Measurements from ENCODE around the gene WIPF1. TPM values are rescaled to one million over a fixed set of nuclear protein-coding genes. Genes with fewer than 3 reads are reported as not detected.

WIPF1 gene
- total and polyA plus RNA-seq, 2 experiments from 2014 or later: 20.1 to 32.7 TPM

DNA sequence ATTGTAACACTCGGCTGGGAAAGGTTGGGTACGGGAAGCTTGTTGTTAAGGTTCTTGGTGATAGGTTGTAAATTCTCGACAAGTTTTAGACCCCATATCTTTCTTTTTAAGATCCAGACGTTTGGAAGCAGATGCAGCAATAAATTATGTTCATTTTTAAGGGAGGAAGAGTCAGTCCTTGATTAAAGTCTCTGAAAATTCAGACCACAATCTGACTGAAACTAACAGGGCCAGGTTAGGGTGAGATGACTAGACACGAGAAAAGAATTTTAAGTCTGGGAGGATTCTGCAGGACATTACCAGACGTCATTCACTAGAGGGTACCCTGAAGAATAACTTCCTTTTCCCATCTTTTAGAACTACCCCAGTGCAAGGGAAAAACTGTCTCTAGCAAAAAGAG lies 16.1 kb downstream of the WIPF1 start:
- 69% methylated on average over 6 of the region's 6 CpGs for WGBS (ENCODE audit: low lambda C conversion rate, missing lambda C conversion rate)
- Histone ChIP-seq H3K4me1 (ENCODE audit: insufficient read depth) (peaks cover 10% of the 10 kb centered on the region), H3K4me3 (no peak overlapping the region), H2AFZ (no peak overlapping the region), H3K36me3 (replicated peaks; ENCODE audit: insufficient read depth, low read depth) (no peaks in the 10 kb centered on the region), H3K79me2 (no peaks in the 10 kb centered on the region), H3K4me2 (no peak overlapping the region), H3K27ac (no peak overlapping the region), H3K9me3 (ENCODE audit: low read depth) (no peaks in the 10 kb centered on the region), H3K9me2 (replicated peaks; ENCODE audit: insufficient read depth) (no peaks in the 10 kb centered on the region), H4K20me1 (ENCODE audit: insufficient read depth, poor library complexity, severe bottlenecking) (no peaks in the 10 kb centered on the region), H3K27me3 (no peaks in the 10 kb centered on the region)
- no peak for DNase-seq (ENCODE audit: low spot score)
- TF ChIP-seq, protein P1, sequence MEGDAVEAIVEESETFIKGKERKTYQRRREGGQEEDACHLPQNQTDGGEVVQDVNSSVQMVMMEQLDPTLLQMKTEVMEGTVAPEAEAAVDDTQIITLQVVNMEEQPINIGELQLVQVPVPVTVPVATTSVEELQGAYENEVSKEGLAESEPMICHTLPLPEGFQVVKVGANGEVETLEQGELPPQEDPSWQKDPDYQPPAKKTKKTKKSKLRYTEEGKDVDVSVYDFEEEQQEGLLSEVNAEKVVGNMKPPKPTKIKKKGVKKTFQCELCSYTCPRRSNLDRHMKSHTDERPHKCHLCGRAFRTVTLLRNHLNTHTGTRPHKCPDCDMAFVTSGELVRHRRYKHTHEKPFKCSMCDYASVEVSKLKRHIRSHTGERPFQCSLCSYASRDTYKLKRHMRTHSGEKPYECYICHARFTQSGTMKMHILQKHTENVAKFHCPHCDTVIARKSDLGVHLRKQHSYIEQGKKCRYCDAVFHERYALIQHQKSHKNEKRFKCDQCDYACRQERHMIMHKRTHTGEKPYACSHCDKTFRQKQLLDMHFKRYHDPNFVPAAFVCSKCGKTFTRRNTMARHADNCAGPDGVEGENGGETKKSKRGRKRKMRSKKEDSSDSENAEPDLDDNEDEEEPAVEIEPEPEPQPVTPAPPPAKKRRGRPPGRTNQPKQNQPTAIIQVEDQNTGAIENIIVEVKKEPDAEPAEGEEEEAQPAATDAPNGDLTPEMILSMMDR (IDR thresholded peaks at IDR 0.05; ENCODE audit: poor library complexity): no peak
- TF ChIP-seq EZH2 (IDR thresholded peaks at IDR 0.05; ENCODE audit: borderline replicate concordance) (no peak), EZH2phosphoT487 (IDR thresholded peaks at IDR 0.05; ENCODE audit: low read depth, severe bottlenecking, unreplicated experiment) (no peak)

- no peaks in the 10 kb centered on the region for H4K20me1 ChIP-seq (ENCODE audit: insufficient read depth, poor library complexity, severe bottlenecking)
- peaks cover 10% of the 10 kb centered on the region for H3K4me1 ChIP-seq (ENCODE audit: insufficient read depth)
- H3K9me2 ChIP-seq (replicated peaks; ENCODE audit: insufficient read depth): no peaks in the 10 kb centered on the region
- no peak for DNase-seq (ENCODE audit: low spot score)
- H3K4me2 ChIP-seq: no peak overlapping the region
- no peaks in the 10 kb centered on the region for H3K79me2 ChIP-seq
- TF ChIP-seq EZH2 (IDR thresholded peaks at IDR 0.05; ENCODE audit: borderline replicate concordance): no peak
- no peak for TF ChIP-seq EZH2phosphoT487 (IDR thresholded peaks at IDR 0.05; ENCODE audit: low read depth, severe bottlenecking, unreplicated experiment)
- TF ChIP-seq, protein P1 (IDR thresholded peaks at IDR 0.05; ENCODE audit: poor library complexity): no peak
- H3K4me3 ChIP-seq: no peak overlapping the region
- no peaks in the 10 kb centered on the region for H3K36me3 ChIP-seq (replicated peaks; ENCODE audit: insufficient read depth, low read depth)
- H2AFZ ChIP-seq: no peak overlapping the region
- H3K27me3 ChIP-seq: no peaks in the 10 kb centered on the region
- no peak overlapping the region for H3K27ac ChIP-seq
- H3K9me3 ChIP-seq (ENCODE audit: low read depth): no peaks in the 10 kb centered on the region
- 89% methylated on average over 2 of the region's 2 CpGs for WGBS (ENCODE audit: low lambda C conversion rate, missing lambda C conversion rate)
Observed at GRCh38 chr2:174580951-174581350, 16.7 kb downstream of the WIPF1 start.

- TF ChIP-seq EZH2 (IDR thresholded peaks at IDR 0.05; ENCODE audit: borderline replicate concordance): no peak
- TF ChIP-seq EZH2phosphoT487 (IDR thresholded peaks at IDR 0.05; ENCODE audit: low read depth, severe bottlenecking, unreplicated experiment): no peak
- TF ChIP-seq, protein P1 (IDR thresholded peaks at IDR 0.05; ENCODE audit: poor library complexity): peak; percentile 48
- no peaks in the 10 kb centered on the region for H3K36me3 ChIP-seq (replicated peaks; ENCODE audit: insufficient read depth, low read depth)
- no peak overlapping the region for H3K4me3 ChIP-seq
- no peak overlapping the region for H2AFZ ChIP-seq
- H3K27me3 ChIP-seq: no peaks in the 10 kb centered on the region
- H3K9me2 ChIP-seq (replicated peaks; ENCODE audit: insufficient read depth): no peaks in the 10 kb centered on the region
- H3K4me2 ChIP-seq: no peak overlapping the region
- DNase-seq (ENCODE audit: low spot score): peak; percentile 47
- no peaks in the 10 kb centered on the region for H4K20me1 ChIP-seq (ENCODE audit: insufficient read depth, poor library complexity, severe bottlenecking)
- no peaks in the 10 kb centered on the region for H3K9me3 ChIP-seq (ENCODE audit: low read depth)
- H3K4me1 ChIP-seq (ENCODE audit: insufficient read depth): no peaks in the 10 kb centered on the region
- H3K79me2 ChIP-seq: no peaks in the 10 kb centered on the region
- H3K27ac ChIP-seq: no peak overlapping the region
Observed at GRCh38 chr2:174577967-174578589, 19.5 kb downstream of the WIPF1 start.

Measured in hepatocyte (in vitro differentiated cells).